KBM-7 (cell line): ENCODE measurements around the gene NHLH1.
A peak's percentile ranks its signal among the peaks of the same experiment; 100 is the strongest.

Experiments
- DNase-seq: peaks from one replicate; pipeline ENCODE4 v3.0.0-alpha.2; 2015
- in situ Hi-C: fragments of 300-500 bp; cut with MboI; formaldehyde crosslinking; loops from 2 replicates; pipeline ENCODE4 v1.14.3; 2020; ENCODE audit warnings: low sequenced_read_pairs, low pct_unique_long_range_greater_than_20kb, mixed read lengths

The NHLH1 gene

GRCh38 chr1:160366731-160367515, at the start of gene NHLH1:
Gene NHLH1, plus strand, starts transcription at chr1:160367071. Its CDS starts 3,661 bp downstream, at chr1:160370732.
- no peak for DNase-seq
- in situ Hi-C loops: no loop called here

- in situ Hi-C loops: no loop called here
- no peak for DNase-seq
Observed at GRCh38 chr1:160322831-160323230, 44.0 kb upstream of the NHLH1 start.

GRCh38 chr1:160325252-160325651, 41.6 kb upstream of the NHLH1 start:
- in situ Hi-C loops: no loop called here
- no peak for DNase-seq

GRCh38 chr1:160326418-160326817, 40.5 kb upstream of the NHLH1 start:
- in situ Hi-C loops: no loop called here
- no peak for DNase-seq

- in situ Hi-C loops: no loop called here
- DNase-seq: no peak
Observed at GRCh38 chr1:160328184-160328583, 38.7 kb upstream of the NHLH1 start.

GRCh38 chr1:160330119-160330518, 36.8 kb upstream of the NHLH1 start:
- no peak for DNase-seq

GRCh38 chr1:160332516-160332915, 34.4 kb upstream of the NHLH1 start:
- DNase-seq: no peak
- in situ Hi-C loops: no loop called here

More at GRCh38 chr1:160330119-160330518, 36.8 kb upstream of the NHLH1 start:
- in situ Hi-C loops: no loop called here

GRCh38 chr1:160338580-160338979, 28.3 kb upstream of the NHLH1 start:
- no peak for DNase-seq
- in situ Hi-C loops: no loop called here

GRCh38 chr1:160340146-160340545, 26.7 kb upstream of the NHLH1 start:
- DNase-seq: no peak
- in situ Hi-C loops: no loop called here

- in situ Hi-C loops: no loop called here
- DNase-seq: no peak
Observed at GRCh38 chr1:160340866-160341265, 26.0 kb upstream of the NHLH1 start.

GRCh38 chr1:160342526-160342925, 24.3 kb upstream of the NHLH1 start:
- DNase-seq: no peak
- in situ Hi-C loops: no loop called here

- in situ Hi-C loops: no loop called here
- DNase-seq: peak; percentile 96
Observed at GRCh38 chr1:160342953-160343869, 23.7 kb upstream of the NHLH1 start, which contains the start of the genes COPA and NCSTN. Gene COPA, minus strand, starts transcription at chr1:160343250. Its CDS starts 80 bp downstream, at chr1:160343170. Gene NCSTN, plus strand, starts transcription at chr1:160343383. Its CDS starts 14 bp downstream, at chr1:160343397.

- in situ Hi-C loops: no loop called here
- DNase-seq: no peak
Observed at GRCh38 chr1:160344241-160344640, 22.6 kb upstream of the NHLH1 start.

GRCh38 chr1:160344936-160345335, 21.9 kb upstream of the NHLH1 start:
- in situ Hi-C loops: no loop called here
- DNase-seq: no peak

- in situ Hi-C loops: no loop called here
- DNase-seq: peak; percentile 16
Observed at GRCh38 chr1:160346463-160346862, 20.4 kb upstream of the NHLH1 start.

- peak; percentile 66 for DNase-seq
- in situ Hi-C loops: no loop called here
Observed at GRCh38 chr1:160346958-160347357, 19.9 kb upstream of the NHLH1 start.

GRCh38 chr1:160351629-160352028, 15.2 kb upstream of the NHLH1 start:
- in situ Hi-C loops: no loop called here
- DNase-seq: no peak

GRCh38 chr1:160352555-160352954, 14.3 kb upstream of the NHLH1 start:
- in situ Hi-C loops: no loop called here
- no peak for DNase-seq

- in situ Hi-C loops: no loop called here
- DNase-seq: no peak
Observed at GRCh38 chr1:160353223-160353622, 13.6 kb upstream of the NHLH1 start.
